Measurements from ENCODE around the gene ADGRL3. TPM values are rescaled to one million over a fixed set of nuclear protein-coding genes. Genes with fewer than 3 reads are reported as not detected.

Gene ADGRL3
- total RNA-seq, 1 experiment from 2014 or later = not detected

- Histone ChIP-seq H3K27ac (no peak overlapping the region), H3K4me3 (no peak overlapping the region), H3K4me1 (replicated peaks) (no peaks in the 10 kb centered on the region), H3K9me3 (replicated peaks) (no peaks in the 10 kb centered on the region), H3K27me3 (replicated peaks) (no peaks in the 10 kb centered on the region), H3K36me3 (no peaks in the 10 kb centered on the region)
- no peak for DNase-seq (ENCODE audit: low read depth in 1 of 2, low spot score in 2 of 2)
These were observed 375.7 kb downstream of the ADGRL3 start for GRCh38 chr4:61575796-61576195.

DNA sequence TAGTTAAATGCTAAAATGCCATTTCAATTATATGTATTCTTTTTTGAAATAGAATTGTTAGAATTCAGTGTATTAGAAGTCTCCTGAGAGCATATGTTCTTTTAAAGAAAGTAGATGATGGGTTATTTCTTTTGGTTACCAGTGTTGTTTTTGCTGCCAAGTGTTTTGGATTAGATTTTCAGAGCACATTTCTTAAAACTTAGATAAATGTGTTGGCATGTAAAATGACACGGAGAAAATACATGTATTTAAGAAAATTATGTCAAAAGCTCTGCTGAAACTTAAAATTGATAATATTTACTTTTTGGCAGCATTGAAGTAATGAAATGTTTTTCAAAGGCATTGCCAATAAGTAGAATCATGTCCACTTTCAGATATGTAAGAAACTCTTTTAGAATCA is 379.7 kb downstream of the ADGRL3 start:
- Histone ChIP-seq H3K4me3 (no peak overlapping the region), H3K27me3 (replicated peaks) (no peaks in the 10 kb centered on the region), H3K27ac (no peak overlapping the region), H3K36me3 (no peaks in the 10 kb centered on the region), H3K4me1 (replicated peaks) (no peaks in the 10 kb centered on the region), H3K9me3 (replicated peaks) (no peaks in the 10 kb centered on the region)
- DNase-seq (ENCODE audit: low read depth in 1 of 2, low spot score in 2 of 2) = no peak

DNA sequence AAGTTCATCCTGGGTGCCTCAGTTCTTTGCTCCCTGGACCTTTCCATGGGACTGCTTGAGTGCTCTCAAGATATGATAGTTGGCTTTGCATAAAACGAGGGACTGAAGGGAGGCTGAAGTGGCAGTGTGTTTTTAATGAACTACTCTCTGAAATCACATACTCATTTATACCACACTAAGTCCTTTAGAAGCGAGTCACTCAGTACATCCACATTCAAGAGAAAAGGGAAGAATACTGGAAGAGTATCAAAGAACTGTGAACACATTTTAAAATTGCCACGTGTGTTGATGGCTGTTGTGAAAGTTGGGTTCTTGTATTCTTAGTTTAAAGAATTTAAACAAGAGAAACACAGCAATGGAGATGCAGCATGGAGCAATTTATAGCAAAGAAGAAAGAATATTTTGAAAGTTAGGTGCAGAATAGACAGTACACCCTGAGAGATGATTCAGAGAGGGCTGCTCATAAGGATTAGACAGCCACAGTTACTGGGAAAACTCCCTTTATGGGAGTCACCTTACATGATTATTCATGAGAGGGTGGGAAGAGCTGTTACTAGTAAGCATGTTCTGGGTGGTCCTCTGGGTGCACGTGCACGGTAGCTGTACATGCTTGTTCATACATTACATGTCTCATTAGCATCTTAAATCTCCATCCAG is 380.7 kb downstream of the ADGRL3 start:
- no peak for DNase-seq (ENCODE audit: low read depth in 1 of 2, low spot score in 2 of 2)
- H3K27me3 ChIP-seq (replicated peaks) = no peaks in the 10 kb centered on the region

GRCh38 chr4:61583696-61584095 is 383.6 kb downstream of the ADGRL3 start:
- no peaks in the 10 kb centered on the region for H3K9me3 ChIP-seq (replicated peaks)
- H3K27ac ChIP-seq = no peak overlapping the region
- no peaks in the 10 kb centered on the region for H3K4me1 ChIP-seq (replicated peaks)
- no peaks in the 10 kb centered on the region for H3K27me3 ChIP-seq (replicated peaks)
- H3K36me3 ChIP-seq = no peaks in the 10 kb centered on the region
- DNase-seq (ENCODE audit: low read depth in 1 of 2, low spot score in 2 of 2) = no peak
- no peak overlapping the region for H3K4me3 ChIP-seq

More for the DNA sequence above, 380.7 kb downstream of the ADGRL3 start:
- H3K4me3 ChIP-seq = no peak overlapping the region
- no peaks in the 10 kb centered on the region for H3K36me3 ChIP-seq
- H3K9me3 ChIP-seq (replicated peaks) = no peaks in the 10 kb centered on the region
- no peaks in the 10 kb centered on the region for H3K4me1 ChIP-seq (replicated peaks)
- H3K27ac ChIP-seq = no peak overlapping the region

- Histone ChIP-seq H3K4me3 (no peak overlapping the region), H3K27me3 (replicated peaks) (no peaks in the 10 kb centered on the region), H3K9me3 (replicated peaks) (no peaks in the 10 kb centered on the region), H3K27ac (no peak overlapping the region), H3K4me1 (replicated peaks) (no peaks in the 10 kb centered on the region), H3K36me3 (no peaks in the 10 kb centered on the region)
- no peak for DNase-seq (ENCODE audit: low read depth in 1 of 2, low spot score in 2 of 2)
These were observed 388.7 kb downstream of the ADGRL3 start for GRCh38 chr4:61588621-61589402.

GRCh38 chr4:61590881-61591280 is 390.8 kb downstream of the ADGRL3 start:
- no peaks in the 10 kb centered on the region for H3K36me3 ChIP-seq
- H3K9me3 ChIP-seq (replicated peaks) = no peaks in the 10 kb centered on the region; the same call in 1 of the 2 replicates
- no peak overlapping the region for H3K27ac ChIP-seq
- DNase-seq (ENCODE audit: low read depth in 1 of 2, low spot score in 2 of 2) = no peak
- H3K4me3 ChIP-seq = no peak overlapping the region
- no peaks in the 10 kb centered on the region for H3K4me1 ChIP-seq (replicated peaks)
- H3K27me3 ChIP-seq (replicated peaks) = no peaks in the 10 kb centered on the region

DNA sequence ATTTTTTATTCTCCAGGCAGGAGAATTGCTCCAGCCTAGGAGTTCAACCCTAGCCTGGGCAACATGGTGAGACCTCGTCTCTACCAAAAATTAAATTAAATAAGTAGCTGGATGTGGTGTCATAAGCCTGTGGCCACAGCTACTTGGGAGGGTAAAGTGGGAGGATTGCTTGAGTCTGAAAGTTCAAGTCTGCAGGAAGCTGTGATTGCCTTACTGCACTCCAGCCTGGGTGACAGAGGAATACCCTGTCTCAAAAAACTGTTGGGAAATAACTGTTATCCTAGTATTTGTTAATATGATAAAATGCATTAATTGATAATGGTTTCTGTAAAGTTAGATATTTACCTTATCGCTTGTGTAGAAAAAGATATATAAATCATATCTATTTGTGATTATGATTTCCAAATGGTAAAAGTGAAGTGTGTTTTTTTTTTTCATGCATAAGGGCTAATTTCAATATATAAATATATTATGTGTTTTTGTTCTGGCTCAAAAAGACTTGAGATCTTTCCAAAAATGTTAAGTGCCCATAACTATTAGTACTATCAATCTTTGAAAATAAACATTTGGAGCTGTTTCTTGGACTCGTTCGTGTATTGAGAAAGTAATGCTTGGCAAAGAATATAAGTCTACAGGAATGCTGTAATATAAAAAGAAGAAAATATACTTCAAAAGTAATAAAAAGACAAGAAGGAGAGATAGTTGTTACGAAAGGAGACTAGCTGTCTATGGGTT is 396.6 kb downstream of the ADGRL3 start:
- no peak overlapping the region for H3K4me3 ChIP-seq
- H3K27ac ChIP-seq = no peak overlapping the region
- no peaks in the 10 kb centered on the region for H3K27me3 ChIP-seq (replicated peaks)
- H3K9me3 ChIP-seq (replicated peaks) = no peaks in the 10 kb centered on the region; the same call in 1 of the 2 replicates
- DNase-seq (ENCODE audit: low read depth in 1 of 2, low spot score in 2 of 2) = no peak
- no peaks in the 10 kb centered on the region for H3K36me3 ChIP-seq
- no peaks in the 10 kb centered on the region for H3K4me1 ChIP-seq (replicated peaks)

- Histone ChIP-seq H3K27me3 (replicated peaks) (no peaks in the 10 kb centered on the region), H3K27ac (peak overlapping the region; percentile 42), H3K4me1 (replicated peaks) (peaks cover 20% of the 10 kb centered on the region), H3K9me3 (replicated peaks) (no peaks in the 10 kb centered on the region; the same call in 1 of the 2 replicates), H3K4me3 (no peak overlapping the region), H3K36me3 (no peaks in the 10 kb centered on the region)
- DNase-seq (ENCODE audit: low read depth in 1 of 2, low spot score in 2 of 2) = peak in 1 of 2 experiments; percentile 72
These were observed 403.0 kb downstream of the ADGRL3 start for GRCh38 chr4:61603086-61603485.

DNA sequence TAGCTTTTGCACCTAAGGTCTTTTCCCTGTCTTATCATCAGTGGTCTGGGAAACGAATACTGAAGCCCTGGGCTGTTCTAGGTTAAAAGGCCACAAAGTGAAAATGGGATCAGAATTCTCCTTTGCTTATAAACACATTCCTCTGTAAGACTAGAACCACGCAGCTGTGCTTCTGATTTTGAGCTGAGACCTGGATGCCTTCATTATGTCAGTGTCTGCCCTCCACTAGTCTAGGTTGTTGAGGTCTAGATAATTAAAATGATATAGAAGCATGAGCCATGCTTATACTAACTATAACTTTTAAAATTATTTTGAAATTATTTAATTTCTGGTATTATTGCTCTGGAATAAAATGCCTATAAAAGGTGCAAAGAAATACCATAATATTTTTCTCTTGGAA is 403.9 kb downstream of the ADGRL3 start:
- H3K36me3 ChIP-seq = no peaks in the 10 kb centered on the region
- DNase-seq (ENCODE audit: low read depth in 1 of 2, low spot score in 2 of 2) = no peak
- no peak overlapping the region for H3K4me3 ChIP-seq
- H3K27ac ChIP-seq = peak overlapping the region; percentile 42
- H3K9me3 ChIP-seq (replicated peaks) = no peaks in the 10 kb centered on the region; the same call in 1 of the 2 replicates
- no peaks in the 10 kb centered on the region for H3K27me3 ChIP-seq (replicated peaks)
- H3K4me1 ChIP-seq (replicated peaks) = peaks cover 20% of the 10 kb centered on the region

- H3K27me3 ChIP-seq (replicated peaks) = no peaks in the 10 kb centered on the region
- peaks cover 20% of the 10 kb centered on the region for H3K4me1 ChIP-seq (replicated peaks)
- H3K27ac ChIP-seq = no peak overlapping the region
- H3K9me3 ChIP-seq (replicated peaks) = no peaks in the 10 kb centered on the region; the same call in 1 of the 2 replicates
- no peak for DNase-seq (ENCODE audit: low read depth in 1 of 2, low spot score in 2 of 2)
- no peak overlapping the region for H3K4me3 ChIP-seq
- no peaks in the 10 kb centered on the region for H3K36me3 ChIP-seq
These were observed 405.9 kb downstream of the ADGRL3 start for GRCh38 chr4:61605984-61606383.

DNA sequence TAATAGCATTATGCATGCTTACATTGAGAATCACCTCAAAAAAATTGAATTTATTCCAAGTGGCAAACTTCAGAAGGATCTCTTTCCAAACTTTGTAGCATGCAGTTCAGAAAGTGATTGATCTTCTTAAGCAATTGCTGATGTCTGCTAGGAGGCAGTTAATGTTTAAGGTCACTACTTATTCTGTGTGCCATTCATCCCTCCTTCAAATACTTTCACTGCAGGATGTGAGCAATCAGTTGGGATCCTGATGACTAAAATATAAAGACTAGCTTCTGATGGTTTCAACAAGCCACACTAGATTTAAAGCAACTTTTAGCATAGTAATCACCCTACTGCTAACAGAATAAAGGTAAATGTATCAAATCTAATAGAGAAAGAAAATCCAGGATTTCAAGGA is 414.1 kb downstream of the ADGRL3 start:
- Histone ChIP-seq H3K4me3 (no peak overlapping the region), H3K9me3 (replicated peaks) (0 out of 2 replicates have a peak, but pooled peaks cover 3% of the 10 kb centered on the region), H3K27ac (no peak overlapping the region), H3K36me3 (no peaks in the 10 kb centered on the region), H3K4me1 (replicated peaks) (no peaks in the 10 kb centered on the region), H3K27me3 (replicated peaks) (no peaks in the 10 kb centered on the region)
- DNase-seq (ENCODE audit: low read depth in 1 of 2, low spot score in 2 of 2) = no peak

DNA sequence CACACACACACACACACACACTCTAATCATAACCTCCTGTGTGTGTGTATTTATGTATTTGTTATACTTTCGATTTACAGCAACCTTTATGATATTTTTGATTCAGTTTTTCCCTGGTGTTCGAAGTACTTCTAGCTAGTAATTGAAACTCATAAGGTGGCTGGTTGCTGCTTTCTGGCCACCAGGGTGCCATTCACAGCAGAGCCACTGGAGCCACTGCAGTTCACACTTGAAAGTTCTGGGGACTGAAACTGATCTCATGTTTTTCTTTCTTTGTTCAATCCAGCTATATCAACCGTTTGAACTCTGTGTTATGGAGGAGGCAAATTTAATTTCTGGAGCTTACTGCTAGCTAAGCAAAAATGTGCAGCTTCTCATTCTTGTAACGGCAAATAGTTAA is 419.4 kb downstream of the ADGRL3 start:
- H3K9me3 ChIP-seq (replicated peaks) = no peaks in the 10 kb centered on the region
- H3K27me3 ChIP-seq (replicated peaks) = no peaks in the 10 kb centered on the region
- no peaks in the 10 kb centered on the region for H3K36me3 ChIP-seq
- no peak for DNase-seq (ENCODE audit: low read depth in 1 of 2, low spot score in 2 of 2)
- H3K4me1 ChIP-seq (replicated peaks) = no peaks in the 10 kb centered on the region
- H3K27ac ChIP-seq = no peak overlapping the region
- H3K4me3 ChIP-seq = no peak overlapping the region

GRCh38 chr4:61628282-61628681 is 428.2 kb downstream of the ADGRL3 start:
- Histone ChIP-seq H3K9me3 (replicated peaks) (no peaks in the 10 kb centered on the region), H3K4me3 (no peak overlapping the region), H3K27me3 (replicated peaks) (no peaks in the 10 kb centered on the region), H3K36me3 (no peaks in the 10 kb centered on the region), H3K4me1 (replicated peaks) (no peaks in the 10 kb centered on the region), H3K27ac (no peak overlapping the region)
- DNase-seq (ENCODE audit: low read depth in 1 of 2, low spot score in 2 of 2) = no peak

DNA sequence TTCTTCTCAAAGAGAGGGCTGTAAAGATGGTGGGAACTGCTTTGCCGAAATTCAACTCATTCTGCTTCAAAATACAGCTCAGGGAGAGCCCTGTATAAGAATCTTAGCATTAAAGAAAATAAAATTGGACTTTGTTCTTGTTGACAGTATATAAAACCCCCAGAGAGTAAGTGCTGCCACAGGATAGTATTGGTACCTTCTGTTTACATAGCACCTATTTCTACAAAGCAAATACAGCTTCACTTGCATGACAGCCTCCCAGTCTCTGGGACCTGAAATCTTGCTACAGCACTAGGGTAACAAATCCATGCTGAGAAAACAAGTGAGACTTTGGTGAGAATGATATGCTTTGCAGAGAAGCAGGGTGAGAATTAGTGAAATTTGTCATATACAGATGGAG is 428.6 kb downstream of the ADGRL3 start:
- no peak overlapping the region for H3K4me3 ChIP-seq
- H3K36me3 ChIP-seq = no peaks in the 10 kb centered on the region
- no peak for DNase-seq (ENCODE audit: low read depth in 1 of 2, low spot score in 2 of 2)
- no peaks in the 10 kb centered on the region for H3K9me3 ChIP-seq (replicated peaks)
- H3K27ac ChIP-seq = no peak overlapping the region
- no peaks in the 10 kb centered on the region for H3K4me1 ChIP-seq (replicated peaks)
- no peaks in the 10 kb centered on the region for H3K27me3 ChIP-seq (replicated peaks)
